Measurements from ENCODE around the gene MMP17. TPM values are rescaled to one million over a fixed set of nuclear protein-coding genes. Genes with fewer than 3 reads are reported as not detected.
"Not testable (repeated sequence)": the region's sequence is repeated elsewhere in the genome, so short reads cannot be mapped to it uniquely, and the experiment has no call there.

MMP17 gene
- total RNA-seq, 1 donor from 2014 or later = 0.89 TPM

DNA sequence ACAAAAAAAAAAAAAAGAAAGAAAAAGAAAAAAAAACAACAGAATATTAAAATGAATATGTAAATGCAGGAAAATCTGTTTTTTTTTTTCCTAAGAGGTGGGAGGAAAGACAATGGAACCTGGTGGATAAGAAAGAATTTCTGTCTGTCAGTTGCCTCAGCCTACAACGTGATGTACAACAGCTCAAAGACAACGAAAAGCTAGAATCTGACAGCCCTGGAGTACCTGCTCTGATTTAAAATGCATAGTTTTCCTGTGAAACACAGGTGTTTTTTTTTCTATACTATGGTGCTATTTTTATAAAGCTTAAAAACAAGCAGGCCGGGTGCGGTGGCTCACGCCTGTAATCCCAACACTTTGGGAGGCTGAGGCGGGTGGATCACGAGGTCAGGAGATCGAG is 36.3 kb downstream of the MMP17 start:
- H3K36me3 Mint-ChIP-seq (ENCODE audit: low read depth) = no peaks in the 10 kb centered on the region
- intact Hi-C loops (cut with micrococcal nuclease) = no loop called here
- H3K9me3 Mint-ChIP-seq = no peaks in the 10 kb centered on the region
- DNase-seq = no peak
- no peak overlapping the region for H3K4me3 Mint-ChIP-seq
- no peaks in the 10 kb centered on the region for H3K27me3 Mint-ChIP-seq
- peaks cover 2% of the 10 kb centered on the region for H3K4me1 Mint-ChIP-seq
- no peak overlapping the region for H3K27ac Mint-ChIP-seq

DNA sequence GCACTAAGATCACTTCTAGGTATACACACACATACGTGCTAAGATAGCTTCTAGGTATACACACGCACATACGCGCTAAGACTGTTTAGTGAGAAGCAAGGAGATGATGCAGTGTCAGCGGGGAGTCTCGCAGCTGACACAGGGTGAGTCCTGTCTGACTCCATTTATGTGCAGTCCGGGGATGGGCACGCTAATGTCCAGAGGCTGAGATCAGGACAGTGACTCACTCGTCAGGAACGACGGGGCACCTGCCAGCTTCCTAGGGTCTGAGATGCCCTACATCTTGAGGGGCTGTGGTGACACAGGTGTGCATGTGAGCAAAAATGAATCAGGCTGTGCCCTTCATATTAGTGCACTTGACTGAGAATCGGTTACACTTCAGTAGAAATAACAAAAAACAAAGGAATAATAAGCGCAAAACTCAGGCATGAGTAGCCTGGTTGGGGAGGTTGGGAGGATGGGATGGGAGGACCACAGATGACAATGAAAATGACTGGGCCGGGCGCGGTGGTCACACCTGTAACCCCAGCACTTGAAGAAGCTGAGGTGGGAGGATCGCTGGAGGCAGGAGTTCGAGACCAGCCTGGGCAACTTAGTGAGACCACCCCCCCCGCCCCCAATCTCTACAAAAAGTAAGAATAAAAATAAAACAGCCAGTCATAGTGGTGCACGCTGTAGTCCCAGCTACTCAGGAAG is 37.1 kb downstream of the MMP17 start:
- Mint-ChIP-seq H3K36me3 (ENCODE audit: low read depth) (no peaks in the 10 kb centered on the region), H3K27ac (no peak overlapping the region), H3K4me3 (no peak overlapping the region), H3K9me3 (no peaks in the 10 kb centered on the region), H3K4me1 (peaks cover 2% of the 10 kb centered on the region), H3K27me3 (no peaks in the 10 kb centered on the region)
- intact Hi-C loops (cut with micrococcal nuclease) = no loop called here
- DNase-seq = no peak

DNA sequence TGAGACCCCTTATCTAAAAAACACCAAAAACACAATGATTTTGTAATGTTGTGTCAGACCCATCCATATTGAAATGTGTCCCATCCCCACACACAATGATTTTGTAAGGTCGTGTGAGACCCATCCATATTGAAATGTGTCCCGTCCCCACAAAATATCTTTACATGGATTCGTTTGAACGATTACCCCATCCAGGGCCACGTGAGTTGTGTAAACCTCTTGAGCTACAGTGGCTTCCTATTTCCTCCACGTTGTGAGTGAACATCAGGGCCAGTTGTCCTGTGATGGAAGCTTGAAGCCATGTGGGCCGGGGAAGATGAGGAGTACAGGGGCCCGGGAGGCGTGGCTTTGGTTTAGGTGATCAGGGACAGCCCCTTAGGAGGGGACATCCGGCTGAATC is 39.3 kb downstream of the MMP17 start:
- Mint-ChIP-seq H3K9me3 (no peaks in the 10 kb centered on the region), H3K4me1 (no peaks in the 10 kb centered on the region), H3K27ac (no peak overlapping the region), H3K4me3 (no peak overlapping the region), H3K36me3 (ENCODE audit: low read depth) (no peaks in the 10 kb centered on the region), H3K27me3 (no peaks in the 10 kb centered on the region)
- no peak for DNase-seq
- intact Hi-C loops (cut with micrococcal nuclease) = no loop called here

DNA sequence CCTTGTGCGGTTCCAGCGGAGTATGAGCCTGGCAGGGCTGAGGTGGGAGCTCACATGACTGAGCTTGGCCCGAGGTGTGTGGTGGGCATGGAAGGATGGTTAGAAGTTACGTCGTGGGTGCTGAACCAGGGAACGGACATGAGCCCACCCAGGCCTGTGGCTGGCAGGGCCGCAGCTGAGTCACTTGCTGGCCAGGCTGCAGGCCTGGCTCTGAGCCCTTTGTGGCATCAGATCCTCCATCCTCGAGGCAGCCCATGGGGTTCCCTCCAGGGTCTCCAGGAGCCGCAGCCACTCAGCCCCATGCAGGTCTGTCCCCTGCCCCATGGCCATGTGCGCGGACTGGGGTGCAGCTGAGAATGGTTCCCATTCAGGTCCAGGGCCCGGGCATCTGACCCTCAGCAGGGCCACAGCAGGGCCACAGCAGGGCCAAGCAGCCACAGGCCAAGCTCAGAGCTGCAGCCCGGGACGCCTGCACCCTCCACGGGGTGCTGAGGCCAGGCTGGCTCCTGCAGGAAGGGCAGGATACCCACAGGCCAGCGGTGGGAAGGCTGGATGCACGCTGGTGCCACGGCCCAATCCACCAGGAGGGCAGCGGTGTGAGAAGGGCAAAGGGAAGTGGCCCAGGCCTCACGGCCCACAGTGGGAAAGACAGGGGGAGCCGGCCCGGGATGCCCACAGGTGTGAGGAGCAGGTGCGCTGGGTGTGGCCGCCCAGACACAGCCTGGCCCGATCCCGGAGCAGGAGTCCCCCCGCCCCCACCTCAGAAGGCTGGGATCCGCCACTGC is 39.9 kb downstream of the MMP17 start:
- Mint-ChIP-seq H3K27ac (no peak overlapping the region), H3K4me1 (no peaks in the 10 kb centered on the region), H3K36me3 (ENCODE audit: low read depth) (no peaks in the 10 kb centered on the region), H3K9me3 (no peaks in the 10 kb centered on the region), H3K4me3 (no peak overlapping the region), H3K27me3 (no peaks in the 10 kb centered on the region)
- DNase-seq = no peak
- intact Hi-C loops (cut with micrococcal nuclease) = no loop called here

DNA sequence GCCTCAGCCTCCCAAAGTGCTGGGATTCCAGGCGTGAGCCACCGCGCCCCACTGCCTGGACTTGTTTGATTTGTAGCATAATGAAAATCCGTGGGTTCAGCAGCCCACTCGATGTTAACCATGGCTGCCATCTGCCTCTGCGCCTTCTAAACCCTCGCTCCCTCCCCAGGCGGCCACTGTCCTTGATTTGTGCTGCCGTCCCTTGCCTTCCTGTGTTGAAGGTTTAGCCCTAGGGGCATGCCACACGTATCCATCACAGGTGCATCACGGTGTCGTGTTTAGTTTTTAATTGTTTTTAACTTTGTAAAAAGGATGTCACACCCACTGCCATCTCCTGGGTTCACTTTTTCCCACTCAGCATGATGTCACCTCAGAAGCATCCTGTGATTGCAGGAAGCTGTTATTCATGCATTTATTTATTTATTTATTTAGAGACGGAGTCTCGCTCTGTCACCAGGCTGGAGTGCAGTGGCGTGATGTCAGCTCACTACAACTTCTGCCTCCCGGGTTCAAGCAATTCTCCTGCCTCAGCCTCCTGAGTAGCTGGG is 41.8 kb downstream of the MMP17 start:
- intact Hi-C loops (cut with micrococcal nuclease) = no loop called here

DNA sequence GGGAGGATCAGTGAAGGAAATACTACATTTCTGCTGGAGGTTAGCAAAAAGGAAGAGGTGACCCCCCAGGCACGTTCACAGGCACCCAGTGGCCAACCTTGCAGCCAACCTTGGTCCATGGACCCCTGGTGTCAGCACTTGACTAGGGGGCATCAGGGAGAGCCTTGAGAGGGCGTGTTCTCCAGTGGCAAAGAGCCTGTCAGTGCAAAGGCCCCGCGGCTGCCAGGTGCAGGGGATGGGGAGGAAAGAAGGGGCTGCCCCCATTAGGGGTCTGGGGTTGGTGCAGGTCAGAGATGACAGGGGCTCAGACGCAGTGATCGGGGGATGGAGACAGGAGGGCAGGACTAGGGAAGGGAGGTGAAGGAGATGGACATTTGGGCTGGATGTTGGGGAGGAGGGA is 43.5 kb downstream of the MMP17 start:
- no peaks in the 10 kb centered on the region for H3K4me1 Mint-ChIP-seq
- no peaks in the 10 kb centered on the region for H3K27me3 Mint-ChIP-seq
- no peak overlapping the region for H3K27ac Mint-ChIP-seq
- H3K4me3 Mint-ChIP-seq = no peak overlapping the region
- no peaks in the 10 kb centered on the region for H3K36me3 Mint-ChIP-seq (ENCODE audit: low read depth)
- no peaks in the 10 kb centered on the region for H3K9me3 Mint-ChIP-seq
- intact Hi-C loops (cut with micrococcal nuclease) = no loop called here
- no peak for DNase-seq

More for the DNA sequence above, 41.8 kb downstream of the MMP17 start:
- Mint-ChIP-seq H3K4me1 (no peaks in the 10 kb centered on the region), H3K27me3 (no peaks in the 10 kb centered on the region), H3K27ac (no peak overlapping the region), H3K4me3 (no peak overlapping the region), H3K36me3 (ENCODE audit: low read depth) (no peaks in the 10 kb centered on the region), H3K9me3 (no peaks in the 10 kb centered on the region)
- DNase-seq = no peak

DNA sequence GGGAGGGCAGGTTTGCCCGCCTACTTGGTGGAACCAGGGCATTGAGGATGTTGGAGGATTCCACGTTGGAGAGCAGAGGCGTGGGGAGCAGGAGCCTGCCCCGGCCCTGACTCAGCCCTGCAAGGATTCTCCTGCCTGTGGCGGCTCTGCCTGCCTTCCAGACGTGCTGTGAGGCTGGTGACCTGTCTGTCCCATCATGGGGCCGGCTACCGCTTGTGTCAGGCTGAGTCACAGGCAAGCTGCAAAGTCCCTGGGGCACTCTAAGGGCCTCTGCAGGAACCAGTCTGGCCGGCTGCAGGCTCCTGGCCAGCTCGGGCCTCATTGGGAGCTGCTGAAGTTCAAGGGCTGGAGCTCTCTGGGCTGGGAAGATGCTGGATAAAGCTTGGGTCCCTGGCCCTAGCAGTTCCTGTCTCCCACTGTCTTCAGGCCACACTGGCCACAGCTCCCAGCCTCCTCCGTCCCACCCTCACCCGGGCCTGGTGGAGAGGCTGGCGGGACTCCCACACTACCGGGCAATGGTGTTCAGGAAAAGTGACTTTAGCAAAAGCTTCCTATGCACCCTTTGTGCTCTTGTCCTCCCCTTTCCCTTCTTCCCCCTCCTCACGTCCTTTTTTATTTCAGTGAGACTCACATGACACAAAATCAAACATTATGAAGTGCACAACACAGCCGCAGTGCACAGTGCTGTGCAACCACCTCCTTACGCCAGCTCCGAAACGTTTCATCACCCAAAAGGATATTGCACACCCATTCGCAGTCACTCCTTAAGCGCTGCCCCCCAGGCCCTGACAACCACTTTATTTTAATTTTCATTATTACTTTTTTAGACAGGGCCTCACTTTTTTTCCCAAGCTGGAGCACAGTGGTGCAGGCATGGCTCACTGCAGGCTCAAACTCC is 44.2 kb downstream of the MMP17 start:
- Mint-ChIP-seq H3K27ac (no peak overlapping the region), H3K36me3 (ENCODE audit: low read depth) (no peaks in the 10 kb centered on the region), H3K4me3 (no peak overlapping the region), H3K9me3 (no peaks in the 10 kb centered on the region), H3K27me3 (no peaks in the 10 kb centered on the region), H3K4me1 (no peaks in the 10 kb centered on the region)
- intact Hi-C loops (cut with micrococcal nuclease) = no loop called here
- no peak for DNase-seq

DNA sequence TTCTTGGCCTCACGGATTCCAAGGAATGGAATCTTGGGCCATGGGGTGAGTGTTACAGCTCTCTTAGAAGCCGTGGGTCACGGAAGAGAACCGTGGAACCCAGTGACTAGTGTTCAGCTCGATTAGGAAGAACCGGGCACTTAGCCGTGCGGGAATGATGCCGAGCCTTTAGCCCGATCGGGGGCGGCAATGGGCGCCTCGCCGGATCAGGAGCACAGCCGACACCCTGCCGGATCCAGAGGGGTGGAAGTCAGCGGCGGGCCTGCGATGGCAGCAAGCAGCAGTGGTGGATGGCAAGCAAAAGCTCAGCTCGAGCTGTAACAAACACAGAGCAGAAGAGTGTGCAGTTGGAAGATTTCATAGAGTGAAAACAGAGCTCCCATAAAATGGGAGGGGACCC is 45.1 kb downstream of the MMP17 start:
- Mint-ChIP-seq H3K4me1 (no peaks in the 10 kb centered on the region), H3K27ac (no peak overlapping the region), H3K27me3 (peaks cover 2% of the 10 kb centered on the region), H3K9me3 (no peaks in the 10 kb centered on the region), H3K36me3 (ENCODE audit: low read depth) (no peaks in the 10 kb centered on the region), H3K4me3 (no peak overlapping the region)
- DNase-seq = no peak
- intact Hi-C loops (cut with micrococcal nuclease) = no loop called here

DNA sequence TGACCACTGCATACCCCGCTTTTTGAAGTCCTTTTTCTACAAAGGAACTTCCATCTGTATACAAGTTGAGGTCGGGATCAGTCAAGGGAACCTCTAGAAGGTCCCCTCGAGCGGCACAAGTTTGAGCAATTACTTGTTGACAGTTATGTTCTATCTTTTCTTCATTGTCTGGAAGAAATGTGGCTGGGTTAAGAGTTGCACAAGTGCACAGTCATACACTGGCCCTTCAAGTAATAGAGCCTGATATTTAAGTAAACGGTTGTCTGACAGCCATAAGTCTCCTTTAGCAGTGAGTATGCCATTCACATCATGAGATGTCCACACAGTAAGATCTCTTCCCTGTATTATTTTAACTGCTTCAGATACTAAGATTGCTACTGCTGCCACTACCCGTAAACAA is 46.8 kb downstream of the MMP17 start:
- not testable (repeated sequence) for H3K9me3 Mint-ChIP-seq

DNA sequence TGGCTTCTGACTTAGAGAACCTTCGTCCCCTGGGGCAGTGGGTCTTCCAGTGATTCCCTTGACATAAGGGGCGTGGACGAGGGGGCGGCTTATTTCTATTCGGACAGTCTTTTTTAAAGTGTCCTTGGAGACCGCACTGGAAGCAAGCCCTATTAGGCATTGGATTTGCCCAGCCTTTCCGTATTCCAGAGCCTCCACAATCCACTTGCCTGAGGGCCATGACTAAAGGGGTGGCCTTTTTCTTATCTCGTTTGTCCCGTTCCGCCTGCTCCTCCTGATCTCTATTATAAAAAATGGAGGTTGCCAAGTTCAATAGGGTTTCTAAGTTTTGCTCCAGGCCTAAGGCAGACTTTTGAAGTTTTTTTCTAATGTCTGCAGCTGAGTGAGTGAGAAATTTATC is 49.0 kb downstream of the MMP17 start:
- not testable (repeated sequence) for H3K4me3 Mint-ChIP-seq

More for the DNA sequence above, 46.8 kb downstream of the MMP17 start:
- DNase-seq; H3K27me3 Mint-ChIP-seq; H3K4me3 Mint-ChIP-seq; H3K4me1 Mint-ChIP-seq; intact Hi-C loops (cut with micrococcal nuclease); H3K36me3 Mint-ChIP-seq (ENCODE audit: low read depth); H3K27ac Mint-ChIP-seq: not testable (repeated sequence)

DNA sequence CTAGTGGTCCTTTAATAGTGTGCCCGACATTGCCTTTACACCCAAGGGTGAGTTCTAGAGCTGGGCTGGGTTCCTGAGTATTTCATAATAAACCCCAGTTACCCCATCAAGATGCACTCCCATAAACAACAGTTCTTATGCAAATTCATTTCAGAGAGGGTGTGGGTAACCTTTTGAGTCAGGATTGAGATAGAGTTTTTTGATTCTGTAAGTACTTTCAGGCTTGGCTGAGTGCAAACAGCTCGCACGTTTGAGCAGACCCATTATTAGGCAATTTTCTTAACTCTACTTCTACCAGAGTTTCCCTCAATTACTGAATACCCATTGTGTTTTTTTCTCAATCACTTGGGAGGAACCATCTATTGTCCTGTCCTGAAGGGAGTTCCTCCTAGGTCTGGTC is 50.2 kb downstream of the MMP17 start:
- H3K4me1 Mint-ChIP-seq; H3K27me3 Mint-ChIP-seq; H3K9me3 Mint-ChIP-seq; H3K4me3 Mint-ChIP-seq; H3K27ac Mint-ChIP-seq; H3K36me3 Mint-ChIP-seq (ENCODE audit: low read depth); intact Hi-C loops (cut with micrococcal nuclease); DNase-seq: not testable (repeated sequence)

More for the DNA sequence above, 49.0 kb downstream of the MMP17 start:
- H3K36me3 Mint-ChIP-seq (ENCODE audit: low read depth); H3K4me1 Mint-ChIP-seq; DNase-seq; H3K27ac Mint-ChIP-seq; intact Hi-C loops (cut with micrococcal nuclease); H3K27me3 Mint-ChIP-seq; H3K9me3 Mint-ChIP-seq: not testable (repeated sequence)

DNA sequence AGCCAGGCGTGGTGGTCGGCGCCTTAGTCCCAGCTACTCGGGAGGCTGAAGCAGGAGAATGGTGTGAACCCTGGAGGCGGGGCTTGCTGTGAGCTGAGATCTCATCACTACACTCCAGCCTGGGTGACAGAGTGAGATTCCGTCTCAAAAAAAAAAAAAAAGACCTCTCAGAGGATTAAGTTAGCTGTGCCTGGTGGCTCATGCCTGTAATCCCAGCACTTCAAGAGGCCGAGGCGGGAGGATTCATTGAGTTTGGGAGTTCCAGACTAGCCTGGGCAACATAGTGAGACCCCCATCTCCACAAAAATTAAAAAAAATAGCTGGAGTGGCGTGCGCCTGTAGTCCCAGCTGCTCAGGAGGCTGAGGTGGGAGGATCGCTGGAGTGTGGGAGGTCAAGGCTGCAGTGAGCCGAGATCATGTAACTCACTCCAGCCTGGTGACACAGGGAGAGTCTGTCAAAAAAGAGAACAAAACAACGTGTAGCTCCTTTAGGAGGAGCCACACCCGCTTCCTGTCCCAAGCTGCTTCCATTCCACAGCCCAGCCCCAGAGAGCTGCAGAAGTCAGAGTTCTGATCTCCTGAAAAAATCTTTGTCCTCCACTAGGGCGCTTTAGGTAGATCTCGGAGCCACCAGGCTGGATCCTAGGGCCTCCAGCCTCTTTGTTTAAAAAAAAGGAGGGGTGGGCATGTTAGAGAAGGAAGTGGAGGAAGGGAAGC is 54.8 kb downstream of the MMP17 start:
- no peaks in the 10 kb centered on the region for H3K4me1 Mint-ChIP-seq
- peaks cover 4% of the 10 kb centered on the region for H3K27me3 Mint-ChIP-seq
- H3K36me3 Mint-ChIP-seq (ENCODE audit: low read depth) = no peaks in the 10 kb centered on the region
- peaks cover 6% of the 10 kb centered on the region for H3K9me3 Mint-ChIP-seq
- H3K27ac Mint-ChIP-seq = no peak overlapping the region
- H3K4me3 Mint-ChIP-seq = no peak overlapping the region
- intact Hi-C loops (cut with micrococcal nuclease) = no loop called here
- DNase-seq = no peak

DNA sequence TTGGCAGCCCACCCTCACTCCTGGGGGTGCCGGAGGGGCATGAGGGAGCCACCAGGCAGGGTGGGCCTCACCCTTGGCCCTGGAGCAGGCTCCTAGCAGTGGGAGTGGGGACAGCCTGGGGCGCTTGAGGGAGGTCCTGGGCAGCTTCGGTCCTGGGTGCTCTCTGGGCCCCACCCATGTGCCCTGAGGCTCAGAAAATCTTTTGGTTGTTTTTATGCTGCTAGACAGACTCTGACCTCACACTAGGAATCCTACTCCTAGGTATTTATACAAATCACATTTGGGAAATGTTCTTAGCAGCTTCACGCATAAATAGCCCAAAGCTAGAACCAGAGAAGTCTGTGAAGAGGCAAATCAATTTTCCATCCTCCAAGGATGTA is 55.3 kb downstream of the MMP17 start:
- peaks cover 6% of the 10 kb centered on the region for H3K9me3 Mint-ChIP-seq
- intact Hi-C loops (cut with micrococcal nuclease) = no loop called here
- DNase-seq = no peak
- H3K36me3 Mint-ChIP-seq (ENCODE audit: low read depth) = no peaks in the 10 kb centered on the region
- H3K4me3 Mint-ChIP-seq = no peak overlapping the region
- peaks cover 4% of the 10 kb centered on the region for H3K27me3 Mint-ChIP-seq
- no peak overlapping the region for H3K27ac Mint-ChIP-seq
- no peaks in the 10 kb centered on the region for H3K4me1 Mint-ChIP-seq

Data from activated CD4-positive, alpha-beta T cell treated with anti-CD3 and anti-CD28 coated beads, Interleukin-2, amount 10 ng/mL, durations not matched to agents 24 days and 14 days (primary cell).